ENCODE measurements around the gene PUM1.

DNA sequence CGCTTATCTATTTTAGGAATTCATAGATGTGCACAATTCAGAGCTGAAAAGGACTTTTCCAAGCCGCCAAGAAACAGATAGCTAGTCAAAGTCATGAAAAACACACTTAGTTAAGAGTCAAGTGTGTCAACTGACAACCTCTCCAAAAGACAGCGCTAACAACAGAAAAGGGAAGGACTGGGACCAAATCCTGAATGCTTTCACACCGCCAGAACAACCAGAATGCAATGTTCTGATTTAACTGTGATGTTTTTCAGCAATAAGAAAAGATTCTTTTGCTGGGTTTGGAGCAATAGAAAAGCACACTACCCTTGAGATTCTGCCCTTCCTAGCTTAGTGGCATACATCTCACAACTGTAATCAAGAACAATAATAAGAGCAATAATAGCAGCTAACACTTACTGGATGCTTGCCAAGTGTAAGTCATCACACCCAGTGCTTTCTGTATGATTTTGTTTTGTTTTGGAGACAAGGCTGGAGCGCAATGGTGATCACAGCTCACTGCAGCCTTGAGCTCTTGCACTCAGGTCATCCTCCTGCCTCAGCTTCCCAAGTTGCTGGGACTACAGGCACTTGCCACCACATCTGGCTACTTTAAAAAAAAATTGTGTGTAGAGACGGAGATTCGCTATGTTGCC, 123.1 kb downstream of the PUM1 start:
- TF ChIP-seq, protein P1, sequence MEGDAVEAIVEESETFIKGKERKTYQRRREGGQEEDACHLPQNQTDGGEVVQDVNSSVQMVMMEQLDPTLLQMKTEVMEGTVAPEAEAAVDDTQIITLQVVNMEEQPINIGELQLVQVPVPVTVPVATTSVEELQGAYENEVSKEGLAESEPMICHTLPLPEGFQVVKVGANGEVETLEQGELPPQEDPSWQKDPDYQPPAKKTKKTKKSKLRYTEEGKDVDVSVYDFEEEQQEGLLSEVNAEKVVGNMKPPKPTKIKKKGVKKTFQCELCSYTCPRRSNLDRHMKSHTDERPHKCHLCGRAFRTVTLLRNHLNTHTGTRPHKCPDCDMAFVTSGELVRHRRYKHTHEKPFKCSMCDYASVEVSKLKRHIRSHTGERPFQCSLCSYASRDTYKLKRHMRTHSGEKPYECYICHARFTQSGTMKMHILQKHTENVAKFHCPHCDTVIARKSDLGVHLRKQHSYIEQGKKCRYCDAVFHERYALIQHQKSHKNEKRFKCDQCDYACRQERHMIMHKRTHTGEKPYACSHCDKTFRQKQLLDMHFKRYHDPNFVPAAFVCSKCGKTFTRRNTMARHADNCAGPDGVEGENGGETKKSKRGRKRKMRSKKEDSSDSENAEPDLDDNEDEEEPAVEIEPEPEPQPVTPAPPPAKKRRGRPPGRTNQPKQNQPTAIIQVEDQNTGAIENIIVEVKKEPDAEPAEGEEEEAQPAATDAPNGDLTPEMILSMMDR (IDR thresholded peaks at IDR 0.05), result no peak
- TF ChIP-seq POLR2A (IDR thresholded peaks at IDR 0.05) (no peak), POLR2AphosphoS5 (IDR thresholded peaks at IDR 0.05; ENCODE audit: insufficient read depth in 1 of 2, low read depth in 1 of 2) (no peak)

Data from vagina (tissue), 2 donors.